ENCODE data around the gene PRKN. TPM values are rescaled to one million over a fixed set of nuclear protein-coding genes. Genes with fewer than 3 reads are reported as not detected.

The PRKN gene
- total RNA-seq, 1 donor = 6.1 TPM

DNA sequence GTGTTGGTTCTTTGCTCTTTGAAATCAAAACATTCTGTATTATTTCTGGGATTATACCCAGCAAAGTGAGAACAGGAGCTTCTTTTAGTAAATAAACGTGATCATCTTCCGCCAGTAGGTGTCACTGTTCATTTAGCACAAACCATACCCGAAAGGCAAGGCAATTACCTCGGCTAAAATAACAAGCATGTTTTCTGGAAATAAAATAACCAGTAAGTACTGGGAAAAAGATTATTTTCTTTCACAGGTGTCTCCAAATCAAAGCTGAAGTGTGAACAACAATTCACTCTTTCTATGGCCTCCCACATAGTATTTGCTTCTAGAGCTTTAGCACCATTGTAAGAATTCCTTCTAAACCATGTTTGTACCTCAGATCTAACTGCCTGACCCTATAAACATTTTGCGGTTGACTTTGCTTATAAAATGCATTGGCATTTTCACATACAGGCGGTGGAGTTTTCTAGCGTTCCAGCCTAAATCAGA is 1309.1 kb downstream of the PRKN start:
- no peaks in the 10 kb centered on the region for H3K4me1 ChIP-seq (ENCODE audit: insufficient read depth, low read length)
- H3K27me3 ChIP-seq (ENCODE audit: insufficient read depth, low read length) = no peaks in the 10 kb centered on the region
- no peak overlapping the region for H3K4me3 ChIP-seq (ENCODE audit: low read length)
- no peaks in the 10 kb centered on the region for H3K9me3 ChIP-seq (ENCODE audit: low read depth, low read length)

DNA sequence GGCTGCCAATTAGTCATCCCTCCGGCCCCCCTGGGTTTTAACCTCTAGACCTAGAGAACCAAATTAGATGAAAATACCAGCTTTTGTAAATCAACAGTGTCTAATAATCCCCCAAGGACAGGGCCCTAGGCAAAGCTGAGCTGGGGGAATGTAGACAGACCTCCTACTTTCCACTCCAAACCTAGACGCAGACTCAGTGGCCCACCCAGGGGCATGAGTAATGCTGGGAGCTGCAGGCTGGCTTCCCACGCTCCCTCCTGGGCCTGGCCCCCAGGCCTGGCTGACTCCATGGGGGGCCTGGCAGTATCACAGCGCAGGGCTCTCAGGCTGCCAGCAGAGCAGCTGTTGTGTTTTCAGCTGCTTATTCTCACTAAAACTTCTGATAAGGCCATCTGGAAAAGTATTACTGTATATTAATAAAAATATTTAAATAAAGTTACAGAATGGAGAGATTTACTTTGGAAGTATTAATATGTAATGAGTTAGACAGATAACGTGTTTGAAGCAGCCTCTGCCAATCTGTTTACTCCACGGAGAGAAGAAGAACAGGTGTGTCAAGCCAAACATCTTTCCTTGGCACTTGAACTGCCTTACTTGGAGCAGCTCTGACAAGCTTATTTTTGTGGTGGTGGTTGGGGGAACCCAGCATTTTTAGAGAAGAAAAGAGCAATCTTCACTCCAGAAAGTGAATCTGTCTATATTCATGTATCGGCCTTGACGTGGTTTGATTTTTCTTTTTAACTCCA is 1309.7 kb downstream of the PRKN start:
- no peaks in the 10 kb centered on the region for H3K9me3 ChIP-seq (ENCODE audit: low read depth, low read length)
- no peaks in the 10 kb centered on the region for H3K4me1 ChIP-seq (ENCODE audit: insufficient read depth, low read length)
- H3K27me3 ChIP-seq (ENCODE audit: insufficient read depth, low read length) = no peaks in the 10 kb centered on the region
- H3K4me3 ChIP-seq (ENCODE audit: low read length) = no peak overlapping the region

DNA sequence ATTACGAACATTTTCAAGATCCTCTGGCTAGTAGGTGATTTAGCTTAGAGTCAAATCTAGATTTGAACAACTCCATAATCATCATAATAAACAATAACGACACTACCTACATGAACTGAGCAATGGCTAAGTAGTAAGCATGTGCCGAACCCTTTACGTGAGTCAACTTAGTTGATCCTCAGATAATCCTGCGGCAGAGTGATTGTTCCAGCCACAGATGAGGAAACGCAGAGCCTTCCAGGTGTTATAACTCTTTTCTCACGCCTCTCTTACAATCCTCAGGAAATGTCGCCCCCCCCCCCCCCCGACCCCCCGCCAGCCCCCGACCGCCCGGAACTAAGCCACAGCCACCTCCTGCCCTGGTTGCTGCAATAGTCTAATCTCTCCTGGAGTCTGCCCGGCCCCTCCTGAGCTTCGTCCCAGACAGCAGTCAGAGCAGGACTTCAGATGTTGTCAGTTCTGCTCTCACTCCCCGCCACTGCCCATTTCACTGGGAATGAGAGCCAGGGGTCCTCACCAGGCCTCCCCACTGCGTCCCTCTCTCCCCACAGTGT is 1312.2 kb downstream of the PRKN start:
- Histone ChIP-seq H3K9me3 (ENCODE audit: low read depth, low read length) (no peaks in the 10 kb centered on the region), H3K4me3 (ENCODE audit: low read length) (no peak overlapping the region), H3K27me3 (ENCODE audit: insufficient read depth, low read length) (no peaks in the 10 kb centered on the region), H3K4me1 (ENCODE audit: insufficient read depth, low read length) (no peaks in the 10 kb centered on the region)

DNA sequence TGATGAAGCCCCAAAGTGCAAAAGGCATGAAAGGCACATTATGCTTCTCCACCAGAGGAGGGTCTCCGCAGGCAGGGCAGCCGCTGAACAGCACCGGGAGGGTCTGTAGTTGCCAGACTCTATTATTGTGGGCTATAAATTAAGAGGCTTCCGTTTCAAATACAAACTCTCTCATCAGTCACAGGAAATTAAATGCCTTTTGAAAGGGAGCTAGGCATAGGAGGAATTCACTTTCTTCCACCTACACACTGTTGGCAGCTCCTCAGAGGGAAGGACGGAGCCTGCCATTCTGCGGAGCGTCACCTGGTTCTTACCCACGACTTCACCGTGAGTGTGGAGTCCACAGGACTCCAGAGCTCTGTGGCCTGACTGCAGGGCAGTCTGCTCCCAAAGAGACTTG is 1312.9 kb downstream of the PRKN start:
- Histone ChIP-seq H3K4me1 (ENCODE audit: insufficient read depth, low read length) (no peaks in the 10 kb centered on the region), H3K27me3 (ENCODE audit: insufficient read depth, low read length) (no peaks in the 10 kb centered on the region), H3K4me3 (ENCODE audit: low read length) (no peak overlapping the region), H3K9me3 (ENCODE audit: low read depth, low read length) (no peaks in the 10 kb centered on the region)

DNA sequence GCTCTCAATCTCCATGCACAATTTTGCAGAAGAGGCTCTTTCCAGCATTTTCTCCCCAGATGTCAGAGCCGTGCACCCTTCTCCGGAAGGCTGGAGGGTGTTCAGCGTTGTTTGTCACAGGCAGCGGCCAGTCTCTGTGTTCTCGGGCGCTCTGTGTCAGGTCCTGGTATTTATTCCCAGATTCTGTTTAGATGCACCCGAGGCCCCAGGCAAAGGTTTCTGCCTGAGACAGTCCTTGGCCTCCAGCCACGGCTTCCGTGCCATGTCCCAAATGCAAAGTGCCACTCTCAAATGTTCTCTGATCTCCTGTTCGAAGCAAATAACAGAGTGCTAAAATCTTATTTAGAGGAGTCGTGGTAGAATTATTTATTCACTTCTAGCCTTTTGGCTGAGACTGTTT is 1313.4 kb downstream of the PRKN start:
- H3K4me3 ChIP-seq (ENCODE audit: low read length) = no peak overlapping the region
- H3K27me3 ChIP-seq (ENCODE audit: insufficient read depth, low read length) = no peaks in the 10 kb centered on the region
- H3K9me3 ChIP-seq (ENCODE audit: low read depth, low read length) = no peaks in the 10 kb centered on the region
- H3K4me1 ChIP-seq (ENCODE audit: insufficient read depth, low read length) = no peaks in the 10 kb centered on the region

DNA sequence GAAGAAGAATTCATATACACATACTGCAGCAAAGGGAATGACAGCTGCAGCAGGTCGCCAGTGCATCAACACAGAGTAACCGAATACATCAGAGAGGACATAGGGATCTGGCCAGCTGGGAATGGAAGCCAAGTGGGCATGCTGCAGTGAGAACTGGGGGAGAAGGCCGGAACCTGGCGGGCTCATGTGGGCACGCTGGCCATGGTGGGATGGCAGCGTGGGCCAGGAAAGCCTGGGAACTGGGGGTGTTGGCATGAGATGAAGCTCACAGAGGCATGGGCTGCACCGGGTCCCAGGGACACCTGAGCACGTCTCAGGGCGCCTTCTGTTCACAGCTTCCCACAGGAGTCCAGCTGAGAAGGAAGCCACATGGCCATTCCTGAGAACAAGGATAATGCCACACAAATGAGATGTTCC is 1314.2 kb downstream of the PRKN start:
- Histone ChIP-seq H3K4me1 (ENCODE audit: insufficient read depth, low read length) (no peaks in the 10 kb centered on the region), H3K4me3 (ENCODE audit: low read length) (no peak overlapping the region), H3K9me3 (ENCODE audit: low read depth, low read length) (no peaks in the 10 kb centered on the region), H3K27me3 (ENCODE audit: insufficient read depth, low read length) (no peaks in the 10 kb centered on the region)

DNA sequence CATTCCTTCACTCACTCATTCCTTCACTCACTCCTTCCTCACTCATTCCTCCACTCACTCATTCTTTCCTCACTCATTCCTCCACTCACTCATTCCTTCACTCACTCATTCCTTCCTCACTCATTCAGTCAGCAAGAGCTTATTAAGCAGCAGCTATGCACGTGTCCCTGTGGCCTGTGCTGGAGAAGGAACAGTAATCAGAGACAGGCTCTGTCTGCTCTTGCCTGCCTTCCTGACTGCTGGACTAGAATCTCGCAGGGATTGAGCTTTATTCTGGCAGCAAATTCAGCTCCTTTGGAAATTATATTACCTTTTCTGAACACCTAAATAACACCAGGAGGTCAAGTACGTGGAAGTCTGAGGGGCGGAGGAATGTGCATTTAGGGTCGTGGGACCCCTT is 1314.8 kb downstream of the PRKN start:
- no peaks in the 10 kb centered on the region for H3K27me3 ChIP-seq (ENCODE audit: insufficient read depth, low read length)
- no peaks in the 10 kb centered on the region for H3K4me1 ChIP-seq (ENCODE audit: insufficient read depth, low read length)
- H3K9me3 ChIP-seq (ENCODE audit: low read depth, low read length) = no peaks in the 10 kb centered on the region
- no peak overlapping the region for H3K4me3 ChIP-seq (ENCODE audit: low read length)

DNA sequence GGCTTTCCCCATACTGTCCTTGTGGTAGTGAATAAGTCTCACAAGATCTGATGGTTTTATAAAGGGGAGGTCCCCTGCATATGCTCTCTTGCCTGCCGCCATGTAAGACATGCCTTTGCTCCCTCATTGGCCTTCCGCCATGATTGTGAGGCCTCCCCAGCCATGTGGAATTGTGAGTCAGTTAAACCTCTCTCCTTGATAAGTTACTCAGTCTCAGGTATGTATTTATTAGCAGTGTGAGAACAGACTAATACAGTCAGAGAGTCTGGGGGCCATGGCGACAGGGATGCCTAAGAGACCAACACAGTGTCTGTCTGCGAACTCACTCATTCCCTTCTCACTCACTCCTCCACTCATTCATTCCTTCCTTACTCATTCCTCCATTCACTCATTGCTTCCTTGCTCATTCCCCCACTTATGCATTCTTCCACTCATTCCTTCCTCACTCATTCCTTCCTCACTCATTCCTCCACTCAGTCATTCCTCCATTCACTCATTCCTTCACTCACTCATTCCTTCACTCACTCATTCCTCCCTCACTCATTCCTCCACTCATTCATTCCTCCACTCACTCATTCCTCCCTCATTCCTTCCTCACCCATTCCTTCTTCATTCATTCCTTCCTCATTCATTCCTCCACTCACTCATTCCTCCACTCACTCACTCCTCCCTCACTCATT is 1316.2 kb downstream of the PRKN start:
- Histone ChIP-seq H3K9me3 (ENCODE audit: low read depth, low read length) (no peaks in the 10 kb centered on the region), H3K4me3 (ENCODE audit: low read length) (no peak overlapping the region), H3K4me1 (ENCODE audit: insufficient read depth, low read length) (no peaks in the 10 kb centered on the region), H3K27me3 (ENCODE audit: insufficient read depth, low read length) (no peaks in the 10 kb centered on the region)

DNA sequence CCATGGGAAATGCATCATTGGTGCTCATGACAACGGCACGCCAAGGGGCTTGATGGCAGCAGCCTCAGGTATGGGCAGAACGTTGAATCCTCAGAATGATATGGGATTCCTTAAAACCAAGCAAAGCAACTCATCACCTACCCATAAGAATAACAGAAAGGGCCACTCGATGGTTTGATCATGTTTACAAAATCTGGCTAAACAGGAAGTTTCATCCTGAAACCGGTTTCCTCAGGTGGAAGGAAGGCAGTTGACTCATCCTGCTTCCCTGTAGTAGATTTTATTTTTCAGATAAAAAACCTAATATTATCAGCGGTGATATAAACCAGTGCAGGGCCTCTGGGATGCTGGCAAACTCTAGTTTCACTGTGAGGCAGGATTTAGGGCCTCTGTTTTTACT is 1316.8 kb downstream of the PRKN start:
- no peaks in the 10 kb centered on the region for H3K27me3 ChIP-seq (ENCODE audit: insufficient read depth, low read length)
- H3K4me3 ChIP-seq (ENCODE audit: low read length) = no peak overlapping the region
- no peaks in the 10 kb centered on the region for H3K9me3 ChIP-seq (ENCODE audit: low read depth, low read length)
- H3K4me1 ChIP-seq (ENCODE audit: insufficient read depth, low read length) = no peaks in the 10 kb centered on the region

DNA sequence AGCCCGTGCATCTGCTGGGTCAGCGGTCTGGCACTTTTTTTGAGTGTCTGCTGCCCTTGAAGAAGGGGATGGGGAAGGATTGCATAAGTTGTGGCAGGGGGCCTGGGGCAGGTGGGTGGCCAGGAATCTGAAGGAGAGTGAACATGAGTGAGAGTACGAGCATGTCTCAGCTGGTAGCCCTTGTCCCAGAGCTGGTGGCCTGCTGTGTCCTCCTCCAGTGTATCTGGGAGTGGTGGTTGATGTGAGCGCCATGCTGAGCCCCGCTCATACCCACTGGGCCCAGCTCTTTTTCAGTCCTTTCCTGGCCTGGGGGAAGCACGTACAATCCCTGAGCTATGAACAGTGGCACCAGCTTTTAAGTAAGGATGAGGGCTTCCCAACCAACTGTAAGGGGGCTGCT is 1317.5 kb downstream of the PRKN start:
- no peaks in the 10 kb centered on the region for H3K4me1 ChIP-seq (ENCODE audit: insufficient read depth, low read length)
- H3K9me3 ChIP-seq (ENCODE audit: low read depth, low read length) = no peaks in the 10 kb centered on the region
- H3K4me3 ChIP-seq (ENCODE audit: low read length) = no peak overlapping the region
- no peaks in the 10 kb centered on the region for H3K27me3 ChIP-seq (ENCODE audit: insufficient read depth, low read length)

DNA sequence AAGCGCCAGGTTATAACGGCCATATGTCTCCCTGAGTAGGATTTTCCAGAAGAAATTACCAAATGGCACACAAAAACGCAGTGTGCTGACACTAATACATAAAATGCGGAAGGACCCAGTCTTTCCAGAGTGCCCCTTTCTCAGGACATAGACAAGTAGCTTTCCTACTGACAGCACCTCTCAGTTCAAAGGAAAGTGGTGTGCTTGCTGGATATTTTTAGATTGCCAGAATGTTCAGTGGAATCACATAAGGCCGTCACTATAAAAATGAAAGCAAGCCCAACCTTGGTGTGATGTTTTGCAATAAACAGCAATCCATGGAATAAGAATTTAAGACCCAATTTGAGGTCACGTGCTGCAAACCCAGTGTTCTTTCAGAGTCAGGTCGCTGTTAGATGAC is 1318.2 kb downstream of the PRKN start:
- H3K9me3 ChIP-seq (ENCODE audit: low read depth, low read length) = no peaks in the 10 kb centered on the region

DNA sequence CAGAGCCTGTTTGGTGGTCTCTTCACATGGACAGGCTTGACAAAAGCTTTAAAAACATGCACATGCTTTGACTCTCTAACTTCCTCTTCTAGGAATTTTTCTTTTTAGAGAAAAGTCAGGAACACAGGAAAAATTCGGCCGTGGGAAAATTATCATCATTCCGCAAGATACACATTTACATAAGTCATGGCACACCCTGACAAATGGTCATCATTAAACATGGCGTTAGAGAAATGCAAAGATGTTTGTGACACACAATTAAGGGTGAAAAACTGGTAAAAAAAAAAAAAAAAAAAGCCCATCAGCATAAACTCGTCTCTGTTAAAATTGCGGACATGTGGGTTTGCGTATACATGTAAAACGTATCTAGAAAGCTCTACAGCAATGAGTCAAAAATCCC is 1319.5 kb downstream of the PRKN start:
- no peaks in the 10 kb centered on the region for H3K27me3 ChIP-seq (ENCODE audit: insufficient read depth, low read length)
- no peaks in the 10 kb centered on the region for H3K4me1 ChIP-seq (ENCODE audit: insufficient read depth, low read length)
- no peaks in the 10 kb centered on the region for H3K9me3 ChIP-seq (ENCODE audit: low read depth, low read length)
- H3K4me3 ChIP-seq (ENCODE audit: low read length) = no peak overlapping the region

More for the DNA sequence above, 1318.2 kb downstream of the PRKN start:
- Histone ChIP-seq H3K27me3 (ENCODE audit: insufficient read depth, low read length) (no peaks in the 10 kb centered on the region), H3K4me3 (ENCODE audit: low read length) (no peak overlapping the region), H3K4me1 (ENCODE audit: insufficient read depth, low read length) (no peaks in the 10 kb centered on the region)

DNA sequence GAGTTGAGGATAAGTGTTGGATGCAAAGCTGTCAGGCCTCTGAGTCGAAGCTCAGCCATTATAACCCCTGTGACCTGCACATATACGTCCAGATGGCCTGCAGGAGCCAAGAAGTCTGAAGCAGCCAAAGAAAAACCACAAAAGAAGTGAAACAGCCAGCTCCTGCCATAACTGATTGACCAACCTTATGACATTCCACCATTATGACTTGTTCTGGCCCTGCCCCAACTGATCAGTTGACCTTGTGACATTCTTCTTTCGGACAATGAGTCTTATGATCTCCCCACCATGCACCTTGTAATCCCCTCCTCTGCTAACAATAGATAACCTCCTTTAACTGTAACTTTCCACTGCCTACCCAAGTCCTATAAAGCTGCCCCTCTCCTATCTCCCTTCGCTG is 1320.0 kb downstream of the PRKN start:
- Histone ChIP-seq H3K4me3 (ENCODE audit: low read length) (no peak overlapping the region), H3K9me3 (ENCODE audit: low read depth, low read length) (no peaks in the 10 kb centered on the region), H3K27me3 (ENCODE audit: insufficient read depth, low read length) (no peaks in the 10 kb centered on the region), H3K4me1 (ENCODE audit: insufficient read depth, low read length) (no peaks in the 10 kb centered on the region)

DNA sequence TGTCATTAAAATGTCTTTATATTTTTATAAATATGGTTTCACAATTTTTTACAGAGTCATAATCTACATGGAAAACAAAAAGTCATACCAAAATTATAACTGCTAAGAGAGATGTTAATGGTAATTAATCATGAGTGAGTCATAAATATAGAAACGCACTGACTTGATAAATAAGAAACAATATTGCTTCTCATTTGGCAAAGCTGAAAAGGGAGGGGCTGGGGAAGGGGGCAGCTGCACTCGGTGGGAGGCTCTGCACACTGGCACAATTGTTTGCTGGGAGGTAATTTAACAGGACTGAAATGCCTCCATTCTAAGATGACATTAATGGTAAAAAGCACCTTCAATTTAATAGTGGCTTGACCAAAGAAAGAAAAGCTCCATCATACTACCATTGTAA is 1320.5 kb downstream of the PRKN start:
- Histone ChIP-seq H3K4me1 (ENCODE audit: insufficient read depth, low read length) (no peaks in the 10 kb centered on the region), H3K9me3 (ENCODE audit: low read depth, low read length) (no peaks in the 10 kb centered on the region), H3K4me3 (ENCODE audit: low read length) (no peak overlapping the region), H3K27me3 (ENCODE audit: insufficient read depth, low read length) (no peaks in the 10 kb centered on the region)

DNA sequence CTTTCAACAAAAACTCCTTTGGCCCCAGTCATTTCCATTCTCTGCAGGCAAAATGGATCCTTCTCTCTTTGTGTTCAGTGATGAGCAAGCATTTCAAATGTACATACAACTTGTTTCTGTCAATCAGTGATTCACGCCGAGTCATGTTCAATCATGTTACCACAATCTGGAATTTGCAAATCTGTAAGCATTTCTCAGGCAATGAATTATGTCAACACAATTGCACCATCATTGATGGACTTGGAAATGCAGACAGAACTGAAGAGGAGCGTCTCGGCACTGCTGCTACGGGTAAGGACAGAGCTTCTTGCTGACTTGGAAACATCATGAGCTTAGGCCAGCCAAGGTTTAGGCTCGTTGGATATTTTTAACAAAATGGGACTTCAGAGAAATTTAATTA is 1320.9 kb downstream of the PRKN start:
- no peaks in the 10 kb centered on the region for H3K27me3 ChIP-seq (ENCODE audit: insufficient read depth, low read length)
- no peaks in the 10 kb centered on the region for H3K4me1 ChIP-seq (ENCODE audit: insufficient read depth, low read length)
- no peaks in the 10 kb centered on the region for H3K9me3 ChIP-seq (ENCODE audit: low read depth, low read length)
- no peak overlapping the region for H3K4me3 ChIP-seq (ENCODE audit: low read length)
